K562 (cell line): ENCODE measurements around the gene COPS6. TPM values are rescaled to one million over a fixed set of nuclear protein-coding genes. Genes with fewer than 3 reads are reported as not detected.

Experiments
- ARID1B ChIP-seq: fragments of 450-650 bp; IDR thresholded peaks from 2 replicates; pipeline ENCODE4 v1.6.1; 2016; ENCODE audit warnings: antibody characterized with exemption, mild to moderate bottlenecking, inconsistent platforms
- BCL6 ChIP-seq: fragments of 250-450 bp; sonication (Bioruptor Pico); IDR thresholded peaks from 2 replicates; pipeline ENCODE4 v1.4.0; 2020
- CHD1 ChIP-seq: fragments of 200-600 bp; sonication (generic); IDR thresholded peaks from one replicate; pipeline ENCODE4 v1.6.1; 2012; ENCODE audit warnings: mild to moderate bottlenecking, moderate library complexity, low read length, inconsistent platforms
- EP300 ChIP-seq: IDR thresholded peaks from 2 replicates; pipeline ENCODE4 v1.6.1; 2012; ENCODE audit warnings: low read length, improper control_type of control experiment
- ESRRA ChIP-seq: fragments of 450-650 bp; IDR thresholded peaks from 2 replicates; pipeline ENCODE4 v1.6.1; 2014; ENCODE audit warnings: low read depth, mild to moderate bottlenecking, moderate library complexity, borderline replicate concordance
- HMGXB4 ChIP-seq: sonication (generic); formaldehyde crosslinking; IDR thresholded peaks from 2 replicates; pipeline ENCODE4 v1.8.1; 2023; ENCODE audit warnings: mild to moderate bottlenecking, missing genetic modification reagents
- HNRNPK ChIP-seq: fragments of 200-400 bp; formaldehyde crosslinking; IDR thresholded peaks from one replicate; pipeline ENCODE4 v1.6.1; 2018; ENCODE audit warnings: mild to moderate bottlenecking, low read depth, low read length; ENCODE audit not compliant: poor library complexity, severe bottlenecking
- HNRNPLL ChIP-seq: fragments of 200-400 bp; formaldehyde crosslinking; IDR thresholded peaks from 2 replicates; pipeline ENCODE4 v1.6.1; 2017; ENCODE audit warnings: low read length, low read depth, mild to moderate bottlenecking; ENCODE audit not compliant: poor library complexity, severe bottlenecking
- ILK ChIP-seq: fragments of 450-650 bp; IDR thresholded peaks from 2 replicates; pipeline ENCODE4 v1.6.1; 2016; ENCODE audit warnings: missing genetic modification characterization, low read depth, mild to moderate bottlenecking, missing compliant biosample characterization, moderate library complexity, borderline replicate concordance
- MITF ChIP-seq: IDR thresholded peaks from 2 replicates; pipeline ENCODE4 v1.6.1; 2014; ENCODE audit warnings: antibody characterized with exemption
- NCOA4 ChIP-seq: fragments of 450-650 bp; IDR thresholded peaks from 2 replicates; pipeline ENCODE4 v1.6.1; 2018; ENCODE audit warnings: mild to moderate bottlenecking; ENCODE audit not compliant: partially characterized antibody
- NFATC3 ChIP-seq: fragments of 450-650 bp; IDR thresholded peaks from 2 replicates; pipeline ENCODE4 v1.6.1; 2017; ENCODE audit warnings: mild to moderate bottlenecking
- RERE ChIP-seq: sonication (generic); formaldehyde crosslinking; IDR thresholded peaks from 2 replicates; pipeline ENCODE4 v1.8.0; 2023; ENCODE audit warnings: missing genetic modification reagents, mild to moderate bottlenecking, borderline replicate concordance
- SAFB ChIP-seq: fragments of 200-400 bp; formaldehyde crosslinking; IDR thresholded peaks from 2 replicates; pipeline ENCODE4 v1.6.1; 2017; ENCODE audit warnings: low read depth, low read length, borderline replicate concordance
- TFAM ChIP-seq: fragments of 250-450 bp; sonication (Bioruptor Pico); conservative IDR thresholded peaks from 2 replicates; pipeline ENCODE4 v1.5.0; 2021; ENCODE audit warnings: mild to moderate bottlenecking, moderate library complexity
- WHSC1 ChIP-seq: IDR thresholded peaks from one replicate; pipeline ENCODE4 v1.6.1; 2012; ENCODE audit warnings: low read length, control low read depth, inconsistent platforms
- ZHX1 ChIP-seq: fragments of 150-350 bp; conservative IDR thresholded peaks from 2 replicates; pipeline ENCODE4 v1.6.1; 2014; ENCODE audit warnings: low read length
- ZNF586 ChIP-seq: fragments of 450-650 bp; formaldehyde crosslinking; conservative IDR thresholded peaks from 2 replicates; pipeline ENCODE4 v1.4.0; 2020; ENCODE audit warnings: mild to moderate bottlenecking, moderate library complexity
- polyA plus RNA-seq, 8 experiments: library from polyadenylated mRNA; depleted of rRNA in 4 of 8; stranded (reverse) in 5 of 8; unstranded in 3 of 8; fragments of >200 nt; fragmentation: Nextera tagmentation in 2 of 8; fragmentation: Illumina TruSeq in 1 of 8; extraction: Ambion mirVana in 2 of 8; extraction: Trizol in 1 of 8; gene quantifications; 2 replicates each; pipeline versions ENCODE4 v1.2.1 to v1.2.3, GENCODE V29; 2011 to 2014; ENCODE audit warnings: inconsistent platforms in 1 of 8, missing spikeins in 1 of 8
- total RNA-seq, 7 experiments: library from RNA; depleted of rRNA in 6 of 7; stranded (reverse); fragments of >200 nt in 6 of 7; fragmentation: Illumina TruSeq in 2 of 7; extraction: Trizol in 2 of 7; gene quantifications; 2 replicates each; pipeline versions ENCODE4 v1.2.1 to v1.2.3, GENCODE V29; 2011 to 2021; ENCODE audit warnings: low replicate concordance in 1 of 7

Gene COPS6
- total and polyA plus RNA-seq, 9 of the 15 experiments (the other 6 are each of a cell fraction or from before 2014, with no cell fraction given), result 63.0 to 331 (median 168) TPM

- TF ChIP-seq RERE (CRISPR knock-in tag), result no peak
- TF ChIP-seq ILK, result no peak
- TF ChIP-seq WHSC1, result no peak
- no peak for TF ChIP-seq ZNF586 (CRISPR knock-in tag)
- TF ChIP-seq ARID1B, result no peak
- TF ChIP-seq BCL6 (CRISPR knock-in tag), result no peak
- TF ChIP-seq SAFB, result no peak
- TF ChIP-seq EP300, result no peak
- no peak for TF ChIP-seq HMGXB4 (CRISPR knock-in tag)
- TF ChIP-seq ESRRA, result no peak
- no peak for TF ChIP-seq HNRNPLL
- TF ChIP-seq MITF, result no peak
- TF ChIP-seq TFAM, result no peak
- TF ChIP-seq CHD1, result no peak
- TF ChIP-seq HNRNPK, result no peak
- TF ChIP-seq NFATC3, result 0 out of 2 replicates have a peak, but pooled peaks have one; percentile 40
- TF ChIP-seq ZHX1, result no peak
- no peak for TF ChIP-seq NCOA4
These were observed 44.0 kb downstream of the COPS6 start (continued) for GRCh38 chr7:100132697-100133151.
